A673 (cell line): ENCODE data around the gene MYO7B.

ENCODE experiments used
- EZH2 ChIP-seq: fragments of 200-600 bp; sonication (generic); IDR thresholded peaks from 2 replicates; pipeline ENCODE4 v1.6.1; 2017; ENCODE audit warnings: borderline replicate concordance, low read depth, mild to moderate bottlenecking, mixed read lengths, antibody characterized with exemption, low read length; ENCODE audit not compliant: poor library complexity, severe bottlenecking
- TF ChIP-seq, protein P1 (sequence below): fragments of 300-800, 200-600 bp; sonication (generic); conservative IDR thresholded peaks from 2 replicates; pipeline ENCODE4 v1.5.1; 2017; ENCODE audit warnings: low read depth, mild to moderate bottlenecking, antibody characterized with exemption, low read length, moderate library complexity, mixed read lengths

DNA sequence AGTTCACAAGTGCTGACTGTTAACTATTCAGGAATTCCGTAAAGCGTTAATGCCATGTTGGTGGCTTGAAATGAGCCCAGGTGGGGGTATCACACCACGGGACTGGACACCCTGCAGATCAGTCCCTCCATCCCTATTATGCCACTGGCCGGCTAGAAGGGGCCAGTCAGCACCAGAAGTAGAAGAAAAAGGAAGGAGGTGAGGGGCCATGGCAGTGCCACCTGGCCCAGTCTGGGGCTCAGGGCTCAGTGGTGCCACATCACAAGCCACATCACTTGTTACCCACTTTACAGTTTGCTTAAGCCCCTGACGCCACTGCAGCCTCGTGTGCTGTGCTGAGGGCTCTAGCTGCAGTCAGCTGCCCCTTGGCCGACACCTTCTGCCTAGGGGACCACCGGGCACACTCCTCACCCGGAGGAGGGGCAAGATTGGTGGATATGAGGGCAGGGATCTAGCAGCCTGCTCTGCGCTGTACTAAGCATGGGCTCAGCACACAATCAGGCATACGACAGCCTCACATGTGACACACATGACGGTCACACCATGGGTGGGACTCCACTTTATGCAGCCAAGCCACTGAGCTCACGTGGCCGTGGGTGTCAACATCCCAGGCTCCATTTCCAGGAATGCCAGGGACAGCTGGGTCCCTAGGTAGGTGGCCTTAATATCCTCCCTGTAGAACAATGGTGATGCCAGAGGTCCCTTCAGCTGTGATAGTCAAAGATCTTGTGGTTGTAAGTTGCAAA is 136.2 kb downstream of the MYO7B start:
- TF ChIP-seq, protein P1, sequence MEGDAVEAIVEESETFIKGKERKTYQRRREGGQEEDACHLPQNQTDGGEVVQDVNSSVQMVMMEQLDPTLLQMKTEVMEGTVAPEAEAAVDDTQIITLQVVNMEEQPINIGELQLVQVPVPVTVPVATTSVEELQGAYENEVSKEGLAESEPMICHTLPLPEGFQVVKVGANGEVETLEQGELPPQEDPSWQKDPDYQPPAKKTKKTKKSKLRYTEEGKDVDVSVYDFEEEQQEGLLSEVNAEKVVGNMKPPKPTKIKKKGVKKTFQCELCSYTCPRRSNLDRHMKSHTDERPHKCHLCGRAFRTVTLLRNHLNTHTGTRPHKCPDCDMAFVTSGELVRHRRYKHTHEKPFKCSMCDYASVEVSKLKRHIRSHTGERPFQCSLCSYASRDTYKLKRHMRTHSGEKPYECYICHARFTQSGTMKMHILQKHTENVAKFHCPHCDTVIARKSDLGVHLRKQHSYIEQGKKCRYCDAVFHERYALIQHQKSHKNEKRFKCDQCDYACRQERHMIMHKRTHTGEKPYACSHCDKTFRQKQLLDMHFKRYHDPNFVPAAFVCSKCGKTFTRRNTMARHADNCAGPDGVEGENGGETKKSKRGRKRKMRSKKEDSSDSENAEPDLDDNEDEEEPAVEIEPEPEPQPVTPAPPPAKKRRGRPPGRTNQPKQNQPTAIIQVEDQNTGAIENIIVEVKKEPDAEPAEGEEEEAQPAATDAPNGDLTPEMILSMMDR, result no peak
- TF ChIP-seq EZH2, result no peak
